Activated CD8-positive, alpha-beta T cell treated with anti-CD3 and anti-CD28 coated beads, Interleukin-2, amount 10 ng/mL, durations not matched to agents 7 days and 5 days (primary cell): Measurements from ENCODE around the gene GSG1L. TPM values are rescaled to one million over a fixed set of nuclear protein-coding genes. Genes with fewer than 3 reads are reported as not detected.
"Not testable (repeated sequence)": the region's sequence is repeated elsewhere in the genome, so short reads cannot be mapped to it uniquely, and the experiment has no call there.

Experiments
- ATAC-seq: fragments of 150-1000 bp; cut with Tn5 transposase; one replicate; pipeline ENCODE4 v1.10.0; 2021; ENCODE audit warnings: moderate library complexity
- CTCF ChIA-PET: fragments of 350-600 bp; sonication (Branson Sonifier 250); formaldehyde crosslinking; loops from one replicate; lab custom pipeline; 2021; ENCODE audit warnings: antibody characterized with exemption; lab: Charles Lee
- POLR2A ChIA-PET: fragments of 350-600 bp; sonication (Branson Sonifier 250); formaldehyde crosslinking; loops from one replicate; lab custom pipeline; 2021; ENCODE audit warnings: antibody characterized with exemption; lab: Charles Lee
- DNase-seq: peaks from one replicate; pipeline ENCODE4 v3.0.0-alpha.2; 2020
- H3K27ac Mint-ChIP-seq: one replicate; pipeline ENCODE4 v1.8.0; 2021; ENCODE audit warnings: mild to moderate bottlenecking, mixed read lengths
- H3K27me3 Mint-ChIP-seq: one replicate; pipeline ENCODE4 v1.8.0; 2021; ENCODE audit warnings: low read depth, mixed read lengths
- H3K36me3 Mint-ChIP-seq: one replicate; pipeline ENCODE4 v1.8.0; 2021; ENCODE audit warnings: low read depth, mixed read lengths
- H3K4me1 Mint-ChIP-seq: one replicate; pipeline ENCODE4 v1.8.0; 2021; ENCODE audit warnings: low read depth, mixed read lengths
- H3K4me3 Mint-ChIP-seq: one replicate; pipeline ENCODE4 v1.8.0; 2021; ENCODE audit warnings: mild to moderate bottlenecking, mixed read lengths
- H3K9me3 Mint-ChIP-seq: one replicate; pipeline ENCODE4 v1.8.0; 2022; ENCODE audit warnings: mixed read lengths; ENCODE audit not compliant: insufficient read depth
- total RNA-seq, 2 experiments: library from RNA; stranded (reverse); gene quantifications; one replicate each; pipeline ENCODE4 v1.2.3, GENCODE V29; 2021

The GSG1L gene
- total RNA-seq, 2 experiments from 2014 or later = 0.08 to 0.39 TPM

DNA sequence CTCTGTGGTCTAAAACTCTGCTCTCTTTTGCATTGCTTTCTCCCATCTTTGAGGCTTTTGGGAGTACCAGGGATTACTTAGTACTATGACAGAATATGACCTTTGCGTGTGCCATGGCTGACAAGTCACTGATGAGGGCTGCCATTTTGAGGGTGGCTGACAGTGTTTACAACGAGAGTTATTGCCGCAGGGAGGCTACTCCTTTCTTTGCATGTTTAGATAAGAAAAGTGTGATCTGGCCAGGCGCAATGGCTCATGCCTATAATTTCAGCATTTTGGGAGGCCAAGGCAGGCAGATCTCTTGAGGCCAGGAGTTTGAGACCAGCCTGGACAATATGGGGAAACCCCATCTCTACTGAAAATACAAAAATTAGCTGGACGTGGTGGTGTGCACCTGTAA is 77.5 kb downstream of the GSG1L start:
- H3K36me3 Mint-ChIP-seq = no peaks in the 10 kb centered on the region
- ChIA-PET CTCF (interaction anchor here (1.4 kb wide), 1 partner anchor 85 kb away, joined by 3 read pairs; no protein-coding TSS in a partner anchor), POLR2A (no interaction called here)
- H3K9me3 Mint-ChIP-seq = no peaks in the 10 kb centered on the region
- H3K4me1 Mint-ChIP-seq = no peaks in the 10 kb centered on the region
- H3K4me3 Mint-ChIP-seq = no peak overlapping the region
- no peak for DNase-seq
- peaks cover 9% of the 10 kb centered on the region for H3K27me3 Mint-ChIP-seq
- no peak overlapping the region for H3K27ac Mint-ChIP-seq
- no peak for ATAC-seq

DNA sequence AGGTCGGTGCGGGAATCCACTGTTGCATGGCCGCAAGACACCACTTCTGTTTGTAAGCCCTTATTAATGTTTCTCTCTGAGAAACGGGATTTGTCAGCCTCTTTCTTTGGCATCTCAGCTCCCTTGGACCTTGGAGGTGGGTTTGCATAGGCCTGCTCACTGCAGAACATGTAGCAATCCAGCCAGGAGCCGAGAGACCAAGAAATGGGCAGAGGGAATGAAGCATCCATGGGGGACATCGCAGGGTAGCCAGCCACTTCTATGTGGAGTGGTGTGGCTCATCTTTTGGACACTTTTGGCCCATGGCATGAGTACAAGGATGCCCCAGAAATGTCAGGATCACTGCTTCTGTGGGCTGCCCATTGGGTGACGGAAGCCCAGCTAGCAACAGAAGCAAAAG is 79.4 kb downstream of the GSG1L start:
- no peaks in the 10 kb centered on the region for H3K4me1 Mint-ChIP-seq
- H3K9me3 Mint-ChIP-seq = no peaks in the 10 kb centered on the region
- POLR2A ChIA-PET = no interaction called here
- peaks cover 8% of the 10 kb centered on the region for H3K27me3 Mint-ChIP-seq
- no peak for ATAC-seq
- no peaks in the 10 kb centered on the region for H3K36me3 Mint-ChIP-seq
- no peak for DNase-seq
- no peak overlapping the region for H3K4me3 Mint-ChIP-seq
- no peak overlapping the region for H3K27ac Mint-ChIP-seq
- CTCF ChIA-PET = interaction anchor here (1.4 to 5.1 kb wide), 2 partner anchors 11 to 344 kb away, joined by 3 to 22 read pairs; no protein-coding TSS in a partner anchor

DNA sequence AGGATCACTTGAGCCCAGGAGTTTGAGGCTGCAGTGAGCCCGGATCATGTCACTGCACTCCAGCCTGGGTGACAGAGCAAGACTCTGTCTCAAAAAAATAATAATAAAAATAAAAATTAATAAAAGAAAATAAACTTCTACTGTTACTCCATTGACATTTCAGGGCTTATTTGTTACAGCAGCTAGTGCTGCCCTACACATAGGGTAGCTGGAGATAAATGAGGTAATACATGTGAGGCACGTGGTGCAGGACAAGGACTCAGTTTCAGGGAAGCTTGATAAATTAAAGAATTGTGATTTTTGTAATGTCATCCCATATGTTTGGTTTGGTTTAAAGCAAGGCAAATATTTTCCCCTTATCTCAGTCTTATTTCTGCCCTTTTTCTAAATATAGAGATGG is 80.3 kb downstream of the GSG1L start:
- no peak for ATAC-seq
- H3K9me3 Mint-ChIP-seq = no peaks in the 10 kb centered on the region
- H3K4me3 Mint-ChIP-seq = no peak overlapping the region
- no peak for DNase-seq
- H3K27ac Mint-ChIP-seq = no peak overlapping the region
- CTCF ChIA-PET = interaction anchor here (1.3 to 5.1 kb wide), 2 partner anchors 10 to 11 kb away, joined by 3 to 22 read pairs; no protein-coding TSS in a partner anchor
- no peaks in the 10 kb centered on the region for H3K36me3 Mint-ChIP-seq
- POLR2A ChIA-PET = no interaction called here
- H3K27me3 Mint-ChIP-seq = peaks cover 8% of the 10 kb centered on the region
- no peaks in the 10 kb centered on the region for H3K4me1 Mint-ChIP-seq

DNA sequence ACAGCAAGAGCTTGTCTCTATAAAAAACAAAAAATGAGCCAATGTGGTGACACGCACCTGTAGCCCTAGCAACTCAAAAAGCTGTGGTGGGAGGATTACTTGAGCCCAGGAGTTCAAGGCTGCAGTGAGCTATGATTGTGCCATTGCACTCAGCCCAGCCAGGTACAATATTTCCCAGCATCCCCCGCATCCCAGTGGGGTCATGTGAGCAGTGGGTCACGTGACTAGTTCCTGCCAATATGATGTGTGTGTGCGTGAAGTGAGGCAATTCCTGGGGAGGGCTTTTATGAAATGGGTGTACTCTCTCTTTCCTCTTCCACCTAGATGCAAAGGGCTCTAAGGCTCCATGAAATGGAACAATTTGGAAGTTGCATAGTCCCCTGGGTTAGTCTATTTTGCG is 81.3 kb downstream of the GSG1L start:
- H3K27ac Mint-ChIP-seq = no peak overlapping the region
- ATAC-seq = no peak
- no peak overlapping the region for H3K4me3 Mint-ChIP-seq
- no peak for DNase-seq
- CTCF ChIA-PET = interaction anchor here (1.3 to 5.1 kb wide), 3 partner anchors 10 to 88 kb away, joined by 3 to 22 read pairs (median 6); no protein-coding TSS in a partner anchor
- POLR2A ChIA-PET = no interaction called here
- H3K27me3 Mint-ChIP-seq = peaks cover 5% of the 10 kb centered on the region
- H3K36me3 Mint-ChIP-seq = no peaks in the 10 kb centered on the region
- H3K4me1 Mint-ChIP-seq = no peaks in the 10 kb centered on the region
- no peaks in the 10 kb centered on the region for H3K9me3 Mint-ChIP-seq

DNA sequence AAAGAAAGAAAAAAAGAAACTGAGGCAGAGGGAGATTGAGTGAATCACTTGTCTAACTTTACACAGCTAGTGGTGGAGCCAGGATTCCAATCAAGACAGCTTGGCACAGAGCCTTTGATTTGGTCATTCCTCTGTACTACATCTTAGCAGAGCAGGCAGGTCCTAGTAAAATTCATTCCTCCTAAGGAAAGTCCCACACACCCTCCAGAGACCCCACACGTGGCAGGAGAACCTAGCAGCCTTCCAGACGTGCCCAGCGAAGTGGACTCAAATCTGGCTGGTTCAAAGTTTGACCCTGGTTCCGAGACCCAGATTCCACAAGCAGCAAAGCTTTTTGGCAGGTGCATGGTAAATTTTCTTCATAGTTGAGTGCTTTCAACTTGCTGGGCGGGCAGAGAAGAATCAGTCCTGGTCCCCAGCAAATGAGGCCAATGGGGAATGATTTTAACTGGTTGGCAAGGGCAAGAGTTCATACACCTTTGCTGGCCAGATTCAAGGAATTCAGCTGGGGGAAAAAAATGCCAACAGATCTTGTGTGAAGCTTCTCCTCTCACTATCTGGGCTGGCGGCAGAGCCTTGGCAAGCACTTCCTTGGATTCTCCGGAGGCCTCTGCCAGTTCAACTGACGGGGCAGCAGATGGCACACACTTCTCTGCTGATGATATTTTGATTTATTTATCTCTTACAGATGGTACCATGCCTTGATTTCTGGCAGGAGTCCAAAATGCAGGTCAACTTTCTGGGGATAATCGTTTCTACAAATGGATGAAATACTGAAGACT is 82.4 kb downstream of the GSG1L start:
- CTCF ChIA-PET = interaction anchor here (1.9 to 5.1 kb wide), 2 partner anchors 8 to 90 kb away, joined by 6 to 22 read pairs; no protein-coding TSS in a partner anchor
- Mint-ChIP-seq H3K27ac (no peak overlapping the region), H3K27me3 (peaks cover 13% of the 10 kb centered on the region), H3K36me3 (no peaks in the 10 kb centered on the region), H3K4me1 (no peaks in the 10 kb centered on the region), H3K9me3 (no peaks in the 10 kb centered on the region), H3K4me3 (no peak overlapping the region)
- DNase-seq (no peak), ATAC-seq (no peak)
- POLR2A ChIA-PET = no interaction called here

DNA sequence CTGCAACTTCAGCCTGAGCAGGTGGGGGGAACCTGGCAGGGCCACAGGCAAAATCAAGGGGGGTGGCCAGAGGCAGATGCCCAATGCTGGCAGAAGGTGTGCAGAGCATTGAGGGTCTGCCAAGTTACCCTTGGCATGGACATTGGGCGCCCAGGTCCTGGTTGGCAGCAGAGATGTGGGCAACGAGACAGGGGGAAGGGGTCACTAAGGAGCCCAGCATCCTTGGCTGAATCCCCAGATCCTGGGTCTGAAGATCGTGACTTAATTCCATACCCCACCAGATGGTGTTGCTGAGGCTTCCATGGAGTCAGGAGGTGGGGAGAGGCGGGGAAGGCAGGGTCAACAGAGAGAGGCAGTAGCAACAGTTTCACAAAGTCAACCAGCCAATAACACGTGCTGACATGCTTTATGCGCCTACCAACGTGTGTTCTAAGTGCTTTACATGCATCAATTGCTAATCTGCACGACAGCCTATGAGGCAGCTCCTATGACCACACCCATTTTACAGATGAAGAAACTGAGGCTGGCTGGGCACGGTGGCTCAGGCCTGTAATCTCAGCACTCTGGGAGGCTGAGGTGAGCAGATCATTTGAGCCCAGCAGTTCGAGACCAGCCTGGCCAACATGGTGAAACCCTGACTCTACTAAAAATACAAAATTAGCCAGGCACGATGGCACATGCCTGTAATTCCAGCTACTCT is 83.3 kb downstream of the GSG1L start:
- H3K27ac Mint-ChIP-seq = no peak overlapping the region
- H3K27me3 Mint-ChIP-seq = peaks cover 10% of the 10 kb centered on the region
- ATAC-seq (no peak), DNase-seq (no peak)
- no peaks in the 10 kb centered on the region for H3K36me3 Mint-ChIP-seq
- no peaks in the 10 kb centered on the region for H3K9me3 Mint-ChIP-seq
- H3K4me3 Mint-ChIP-seq = no peak overlapping the region
- ChIA-PET POLR2A (no interaction called here), CTCF (interaction anchor here (5.1 kb wide), 1 partner anchor 8 kb away, joined by 22 read pairs; no protein-coding TSS in a partner anchor)
- H3K4me1 Mint-ChIP-seq = no peaks in the 10 kb centered on the region

DNA sequence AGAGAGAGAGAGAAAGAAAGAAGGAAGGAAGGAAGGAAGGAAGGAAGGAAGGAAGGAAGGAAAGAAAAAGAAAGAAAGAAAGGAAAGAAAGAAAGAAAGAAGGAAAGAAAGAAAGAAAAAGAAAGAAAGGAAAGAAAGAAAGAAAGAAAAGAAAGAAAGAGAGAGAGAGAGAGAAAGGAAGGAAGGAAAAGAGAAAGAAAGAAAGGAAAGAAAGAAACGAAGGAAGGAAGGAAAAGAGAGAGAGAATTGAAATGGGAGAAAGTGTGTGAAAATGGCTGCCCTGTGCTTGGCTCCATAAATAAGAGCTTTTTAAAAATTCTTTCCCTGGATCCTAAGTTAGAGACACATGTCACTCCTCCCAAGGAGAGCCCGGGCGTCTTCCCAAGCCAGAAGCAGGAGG is 83.8 kb downstream of the GSG1L start:
- not testable (repeated sequence) for H3K27ac Mint-ChIP-seq, H3K4me1 Mint-ChIP-seq

DNA sequence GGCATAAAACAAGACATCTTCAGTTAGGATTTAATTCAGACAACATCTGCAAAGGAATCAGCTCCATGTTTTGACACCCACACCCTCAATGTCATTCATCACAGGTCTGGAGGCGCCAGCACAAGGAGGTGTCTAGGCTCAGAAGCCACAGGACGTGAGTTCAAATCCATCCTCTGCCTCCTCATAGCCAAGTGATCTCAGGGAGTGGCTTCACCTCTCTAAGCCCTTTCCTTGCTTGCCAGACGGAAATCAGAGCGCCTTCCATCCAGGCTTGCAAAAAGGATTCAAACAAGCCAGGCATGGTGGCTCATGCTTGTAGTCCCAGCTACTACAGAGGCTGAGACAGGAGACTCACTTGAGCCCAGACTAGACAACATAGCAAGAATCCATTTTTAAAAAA is 84.6 kb downstream of the GSG1L start:
- no peak overlapping the region for H3K4me3 Mint-ChIP-seq
- no peak for ATAC-seq
- POLR2A ChIA-PET = no interaction called here

More for the DNA sequence above, 83.8 kb downstream of the GSG1L start:
- ATAC-seq, CTCF ChIA-PET, POLR2A ChIA-PET, DNase-seq, H3K9me3 Mint-ChIP-seq, H3K36me3 Mint-ChIP-seq, H3K4me3 Mint-ChIP-seq: not testable (repeated sequence)
- peaks cover 13% of the 10 kb centered on the region for H3K27me3 Mint-ChIP-seq

DNA sequence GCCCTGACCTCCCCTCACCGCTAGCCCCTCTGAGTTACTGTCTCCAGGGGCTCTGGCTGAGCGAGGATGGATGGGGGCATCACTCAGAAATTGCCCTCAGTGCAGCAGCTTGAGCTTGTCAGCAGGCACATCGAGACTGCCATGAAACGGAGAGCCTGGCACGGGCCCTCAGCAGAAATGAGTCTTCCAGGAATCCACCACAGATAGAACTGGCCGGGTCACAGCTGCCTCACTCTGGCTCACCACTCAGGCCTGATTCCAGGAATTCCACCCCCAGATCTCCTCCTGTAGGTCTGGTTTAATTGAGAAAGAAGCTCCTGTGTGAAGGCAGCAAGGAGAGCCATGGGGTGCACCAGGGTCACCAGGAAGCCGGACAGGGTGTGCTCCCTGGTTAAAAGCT is 85.5 kb downstream of the GSG1L start:
- no peak overlapping the region for H3K27ac Mint-ChIP-seq
- no peak for ATAC-seq
- CTCF ChIA-PET = interaction anchor here (1.2 kb wide), 1 partner anchor 92 kb away, joined by 4 read pairs; no protein-coding TSS in a partner anchor
- no peaks in the 10 kb centered on the region for H3K36me3 Mint-ChIP-seq
- no peak for DNase-seq
- no peaks in the 10 kb centered on the region for H3K9me3 Mint-ChIP-seq
- H3K4me1 Mint-ChIP-seq = no peaks in the 10 kb centered on the region
- POLR2A ChIA-PET = no interaction called here
- H3K27me3 Mint-ChIP-seq = peaks cover 14% of the 10 kb centered on the region
- H3K4me3 Mint-ChIP-seq = no peak overlapping the region

More for the DNA sequence above, 84.6 kb downstream of the GSG1L start:
- Mint-ChIP-seq H3K27ac (no peak overlapping the region), H3K27me3 (peaks cover 14% of the 10 kb centered on the region), H3K9me3 (no peaks in the 10 kb centered on the region), H3K36me3 (no peaks in the 10 kb centered on the region), H3K4me1 (no peaks in the 10 kb centered on the region)
- CTCF ChIA-PET = interaction anchor here (1.2 kb wide), 1 partner anchor 91 kb away, joined by 4 read pairs; no protein-coding TSS in a partner anchor
- DNase-seq = no peak

DNA sequence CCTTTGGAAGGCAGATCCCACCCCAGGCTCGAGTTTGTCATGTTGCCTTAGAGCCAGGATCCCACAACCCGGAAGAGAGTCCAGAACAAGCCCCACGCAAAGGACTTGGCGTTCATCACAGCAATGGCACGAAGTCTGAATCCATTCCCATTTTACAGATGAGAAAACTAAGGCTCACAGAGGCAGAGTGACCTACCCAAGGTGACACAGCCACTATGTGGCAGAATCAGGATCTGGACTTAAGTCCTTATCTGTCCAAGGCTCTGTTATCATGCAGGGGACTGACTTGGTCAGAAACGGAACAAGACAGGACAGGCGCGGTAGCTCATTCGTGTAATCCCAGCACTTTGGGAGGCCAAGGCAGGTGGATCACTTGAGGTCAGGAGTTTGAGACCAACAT is 86.5 kb downstream of the GSG1L start:
- DNase-seq = no peak
- POLR2A ChIA-PET = no interaction called here
- no peaks in the 10 kb centered on the region for H3K36me3 Mint-ChIP-seq
- no peak overlapping the region for H3K27ac Mint-ChIP-seq
- peaks cover 15% of the 10 kb centered on the region for H3K27me3 Mint-ChIP-seq
- CTCF ChIA-PET = no interaction called here
- H3K4me3 Mint-ChIP-seq = no peak overlapping the region
- peaks cover 7% of the 10 kb centered on the region for H3K4me1 Mint-ChIP-seq
- H3K9me3 Mint-ChIP-seq = no peaks in the 10 kb centered on the region
- ATAC-seq = no peak

DNA sequence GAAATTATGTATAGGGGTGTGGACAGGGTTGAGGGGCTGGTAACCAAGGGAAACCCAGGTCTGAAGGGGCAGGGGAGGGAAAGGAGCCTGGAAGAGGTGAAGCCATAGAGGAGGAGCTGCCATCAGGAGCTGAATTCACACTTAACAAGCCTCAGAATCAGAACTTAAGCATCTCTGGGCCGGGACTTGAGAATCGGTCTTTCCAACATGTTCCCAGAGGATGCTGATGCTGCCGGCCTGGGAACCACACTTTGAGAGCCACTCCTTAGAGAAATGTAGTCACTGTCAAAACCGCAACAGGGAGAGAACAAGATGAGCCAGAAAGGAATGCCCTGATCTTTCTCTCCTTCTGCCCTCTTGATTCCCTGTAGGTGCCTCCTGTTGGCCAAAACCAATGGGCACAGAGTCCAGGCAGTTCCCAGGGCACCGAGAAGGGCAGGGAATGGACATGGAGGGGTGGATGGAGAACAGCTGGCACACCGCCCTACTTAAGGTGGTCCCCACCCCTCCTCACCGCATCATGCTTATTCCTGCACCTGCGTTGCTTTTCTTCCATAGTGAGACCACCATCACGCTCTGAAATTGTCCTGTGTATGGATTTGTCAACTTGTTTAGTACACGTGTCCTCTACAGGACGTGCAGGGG is 88.5 kb downstream of the GSG1L start:
- DNase-seq (no peak), ATAC-seq (no peak)
- H3K4me1 Mint-ChIP-seq = peaks cover 7% of the 10 kb centered on the region
- ChIA-PET POLR2A (no interaction called here), CTCF (interaction anchor here (1.2 to 4.3 kb wide), 2 partner anchors 8 to 289 kb away, joined by 3 to 22 read pairs; no protein-coding TSS in a partner anchor)
- H3K36me3 Mint-ChIP-seq = no peaks in the 10 kb centered on the region
- H3K9me3 Mint-ChIP-seq = no peaks in the 10 kb centered on the region
- no peak overlapping the region for H3K4me3 Mint-ChIP-seq
- H3K27me3 Mint-ChIP-seq = peaks cover 23% of the 10 kb centered on the region
- no peak overlapping the region for H3K27ac Mint-ChIP-seq
